Ammon's horn (tissue), 1 donor: ENCODE data around the gene FILIP1L.

Source experiments
- DNase-seq: peaks from one replicate; pipeline ENCODE4 v3.0.0-alpha.2; 2016; ENCODE audit warnings: low spot score

FILIP1L gene

DNA sequence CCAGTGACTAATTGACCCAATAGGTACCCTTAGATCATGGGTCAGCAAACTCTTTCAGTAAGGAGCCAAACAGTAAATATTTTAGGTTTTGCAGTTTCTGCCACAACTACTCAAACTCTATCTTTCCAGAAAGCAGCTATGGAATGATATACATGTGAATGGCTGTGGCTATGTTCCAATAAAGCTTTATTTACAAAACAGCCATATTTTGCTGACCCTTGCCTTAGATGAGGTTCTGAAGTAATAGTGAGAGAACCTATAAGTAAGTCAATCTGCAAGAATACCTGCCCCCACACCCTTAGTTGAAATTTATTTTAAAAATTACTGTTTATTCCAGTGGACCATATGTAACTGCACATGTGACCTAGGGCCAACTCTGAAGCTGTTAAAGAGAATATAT, 162.6 kb downstream of the FILIP1L start:
- DNase-seq = no peak

DNA sequence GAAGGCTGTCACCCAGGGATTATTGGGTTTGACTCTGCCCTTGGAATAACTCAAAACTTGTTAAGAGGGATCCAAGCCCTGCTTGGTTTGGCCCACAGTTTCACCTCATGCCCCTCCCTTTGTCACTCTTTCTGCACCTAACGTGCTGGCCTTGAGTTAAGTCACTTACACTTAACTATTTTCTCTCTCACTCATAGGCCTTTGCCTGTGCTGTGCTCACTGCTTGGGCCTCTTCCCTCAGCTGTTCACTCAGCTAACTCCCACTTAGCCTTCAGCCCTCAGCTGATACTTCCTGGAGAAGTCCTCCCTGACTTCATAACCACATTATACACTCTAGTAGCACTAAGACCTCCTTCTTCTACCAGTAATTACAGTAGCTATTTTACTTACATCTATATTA, 163.4 kb downstream of the FILIP1L start:
- DNase-seq = no peak

DNA sequence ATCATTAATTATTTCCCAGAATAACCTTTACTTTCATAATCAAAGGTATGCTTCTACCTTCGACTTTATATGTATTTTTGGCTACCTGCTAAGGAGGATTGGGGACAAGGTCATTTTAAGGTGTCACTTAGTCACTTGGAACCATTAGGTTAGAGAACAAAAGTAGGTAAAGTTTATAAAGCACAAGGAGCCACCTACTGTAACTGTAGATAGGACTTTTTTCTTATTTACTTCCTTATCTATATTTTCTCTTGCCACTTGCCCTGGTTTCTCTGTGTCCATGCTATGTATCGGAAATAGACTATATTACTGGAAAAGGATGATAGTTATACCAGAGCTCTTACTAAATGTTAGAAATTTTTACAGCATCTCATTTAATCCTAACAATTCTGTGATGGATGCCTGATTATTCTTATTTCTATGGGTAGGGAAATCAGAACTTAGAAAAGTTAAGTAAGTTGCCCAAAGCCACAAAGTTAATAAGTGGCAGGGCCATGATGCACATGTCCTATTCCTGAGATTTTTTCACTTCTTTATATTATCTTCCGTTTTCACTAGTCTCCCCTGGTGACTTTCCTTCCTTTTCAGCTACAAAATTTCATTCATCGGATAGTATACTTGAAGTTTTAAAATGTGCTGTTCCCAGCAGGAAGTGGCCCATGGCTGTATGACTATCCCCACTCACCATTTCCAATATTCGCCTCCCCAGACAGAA, 164.2 kb downstream of the FILIP1L start:
- DNase-seq = no peak

DNA sequence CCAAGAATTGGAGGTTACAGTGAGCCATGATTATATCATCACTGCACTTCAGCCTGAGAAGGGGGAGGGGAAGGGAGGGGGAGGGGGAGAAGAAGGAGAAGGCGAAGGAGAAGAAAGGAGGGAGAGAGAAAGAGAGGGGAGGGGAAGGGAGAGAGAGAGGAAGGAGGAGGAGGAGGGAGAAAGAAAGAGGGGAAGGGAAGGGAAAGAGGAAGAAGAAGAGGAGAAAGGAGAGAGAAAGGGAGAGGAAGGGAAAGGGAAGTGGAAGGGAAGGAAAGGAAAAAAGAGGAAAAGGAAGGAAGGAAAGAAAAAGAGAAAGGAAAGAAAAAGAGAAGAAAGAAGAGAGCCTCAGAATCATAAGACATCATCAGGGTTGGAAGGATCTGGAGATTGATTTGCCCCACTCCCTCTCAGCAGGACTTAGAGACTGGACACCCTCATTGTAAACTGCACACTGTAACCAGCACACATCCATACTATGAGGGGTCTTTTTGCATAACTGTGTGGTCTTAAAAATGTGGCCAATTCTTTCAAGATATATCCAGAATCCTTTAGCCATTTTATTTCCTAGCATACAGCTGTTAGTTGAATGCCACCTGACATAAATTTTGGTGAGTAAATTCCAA, 165.7 kb downstream of the FILIP1L start:
- no peak for DNase-seq

DNA sequence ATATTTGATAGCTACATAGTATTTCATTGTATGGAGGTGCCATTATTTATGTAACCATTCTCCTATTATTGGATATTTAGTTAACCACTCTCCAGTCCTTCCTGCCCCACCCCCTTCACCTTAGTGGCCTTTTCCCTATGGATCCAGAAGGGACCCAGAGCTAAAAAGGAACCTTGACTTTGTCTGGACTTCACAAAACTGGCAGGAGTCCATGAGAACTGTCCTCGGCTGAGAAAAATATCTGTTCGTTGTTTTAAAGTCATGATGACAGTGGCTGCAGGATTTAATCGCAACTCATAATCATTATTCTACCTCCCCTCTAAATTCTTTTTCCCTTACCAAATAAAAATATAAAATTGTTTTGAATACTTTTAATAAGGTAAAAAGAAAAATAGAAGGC, 166.9 kb downstream of the FILIP1L start:
- no peak for DNase-seq

DNA sequence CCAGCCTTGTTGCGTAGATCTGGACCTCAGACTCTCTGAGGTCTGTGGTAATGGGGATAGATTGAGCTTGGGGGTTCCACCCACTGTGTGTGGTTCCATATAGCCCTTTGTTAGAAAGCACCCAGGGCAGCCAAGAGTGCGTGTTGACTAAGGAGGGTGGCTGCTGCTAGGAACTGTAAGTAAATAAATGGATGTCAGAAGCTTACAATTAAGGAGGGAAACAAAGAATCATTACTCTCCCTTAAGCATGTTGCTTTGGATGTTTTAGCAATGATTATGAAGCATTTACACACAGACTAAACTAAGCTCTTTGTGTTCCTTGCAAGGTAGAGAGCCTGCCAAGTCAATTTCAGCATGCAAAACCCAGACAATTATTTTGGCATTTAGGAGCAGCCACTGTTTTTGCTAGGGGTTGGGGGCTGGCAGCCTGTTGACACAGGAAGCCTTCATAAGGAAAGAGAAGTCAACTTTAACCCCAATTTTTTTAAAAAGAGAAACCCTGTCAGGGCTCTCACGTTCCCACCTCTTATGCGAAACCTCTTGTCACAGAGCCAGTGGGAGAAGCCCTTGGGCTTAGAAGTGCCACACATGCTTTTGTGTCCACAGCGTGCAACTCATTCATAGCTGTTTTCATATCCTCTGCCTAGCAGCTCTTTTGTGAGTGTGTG, 168.8 kb downstream of the FILIP1L start:
- no peak for DNase-seq

DNA sequence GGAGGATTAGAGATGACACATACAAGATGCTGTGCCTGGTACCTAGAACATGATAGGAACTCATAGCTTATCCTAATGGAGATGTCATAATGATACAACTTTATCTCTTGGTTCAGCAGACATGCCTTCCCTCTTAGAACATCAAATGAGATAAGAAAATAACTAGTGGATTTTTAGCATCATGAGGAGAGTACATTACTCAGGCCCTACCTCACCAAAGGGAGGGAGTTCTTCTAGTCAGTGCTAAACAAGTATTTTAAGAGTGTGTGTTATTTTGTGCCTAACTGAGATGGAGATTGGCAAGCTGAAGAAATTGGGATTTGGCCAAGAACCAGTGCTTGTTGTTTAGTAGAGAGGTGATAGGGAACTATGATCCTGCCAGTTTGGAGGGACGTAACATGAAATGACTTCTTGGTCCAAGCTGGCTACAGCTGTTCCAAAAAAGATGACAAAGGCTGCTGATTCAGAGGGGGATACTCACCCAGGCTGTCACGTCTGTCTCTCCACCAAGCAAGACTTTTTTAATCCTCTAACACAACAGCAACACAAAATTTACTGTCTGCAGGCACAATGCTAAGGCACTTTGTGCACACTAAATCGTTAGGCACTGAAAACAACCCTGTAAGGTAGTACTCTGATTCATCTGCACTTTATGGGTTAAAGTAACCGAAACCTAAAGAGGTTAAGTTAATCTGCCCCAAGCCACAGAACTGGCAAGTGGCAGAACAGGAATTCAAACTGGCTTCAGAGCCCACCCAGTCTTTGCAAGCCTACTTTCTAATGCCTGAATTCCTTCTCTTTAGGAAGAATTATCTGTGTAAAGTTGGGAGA, 170.2 kb downstream of the FILIP1L start:
- no peak for DNase-seq

DNA sequence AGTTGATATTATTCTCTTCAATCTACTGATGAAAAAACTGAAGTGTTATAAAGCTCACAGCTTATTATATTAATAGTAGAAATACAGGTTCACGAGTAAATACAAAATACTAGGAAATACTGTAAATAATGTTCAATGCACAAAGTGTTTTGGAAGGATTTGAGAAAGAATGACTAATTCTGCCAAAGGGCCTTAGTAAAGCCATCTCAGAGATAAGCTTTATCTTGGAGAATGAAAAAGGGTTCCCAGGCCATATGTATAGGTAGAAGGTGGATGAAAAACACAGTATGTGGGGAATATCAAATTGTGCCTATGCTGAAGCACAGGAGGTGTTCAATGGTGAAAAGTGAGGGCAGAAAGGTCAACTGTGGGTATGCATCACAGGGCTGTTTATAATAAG, 173.1 kb downstream of the FILIP1L start:
- no peak for DNase-seq

DNA sequence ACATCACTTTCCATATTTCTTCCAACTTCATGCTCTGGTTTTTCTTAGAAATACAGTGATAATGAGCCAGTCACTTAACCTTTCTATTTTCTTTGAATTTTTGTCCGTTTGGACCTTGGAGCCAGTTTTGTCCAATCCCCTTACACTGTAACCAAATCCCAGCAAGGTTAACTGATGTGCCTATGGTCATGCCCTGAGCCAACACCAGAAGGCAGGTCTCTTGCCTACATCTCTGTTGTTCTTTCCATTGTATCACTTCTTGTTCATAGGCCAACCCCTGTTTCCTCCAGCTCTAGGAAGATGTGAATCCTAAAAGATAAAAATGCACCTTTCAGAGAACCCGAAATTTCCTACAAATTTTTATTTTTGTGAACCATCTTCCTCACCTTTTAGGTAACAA, 174.0 kb downstream of the FILIP1L start:
- no peak for DNase-seq

DNA sequence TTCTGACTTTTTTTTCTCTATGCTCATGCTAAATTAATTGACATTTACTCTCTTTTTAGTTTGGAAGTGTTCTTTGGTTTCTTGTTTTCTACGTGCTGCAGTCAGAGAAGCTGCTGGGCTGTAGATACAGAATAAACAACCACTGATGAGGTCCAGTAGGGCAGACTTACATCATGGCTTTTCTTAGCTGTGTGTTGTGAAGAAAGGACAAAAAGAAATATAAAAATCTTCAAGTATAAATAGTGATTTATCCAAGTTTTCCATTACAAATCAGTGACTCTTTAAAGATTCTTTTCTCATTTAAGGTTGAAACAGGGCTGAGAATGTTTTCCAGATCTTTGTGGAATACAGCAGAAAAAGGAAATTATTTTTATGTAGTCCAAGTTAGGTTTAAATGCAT, 174.4 kb downstream of the FILIP1L start:
- no peak for DNase-seq

DNA sequence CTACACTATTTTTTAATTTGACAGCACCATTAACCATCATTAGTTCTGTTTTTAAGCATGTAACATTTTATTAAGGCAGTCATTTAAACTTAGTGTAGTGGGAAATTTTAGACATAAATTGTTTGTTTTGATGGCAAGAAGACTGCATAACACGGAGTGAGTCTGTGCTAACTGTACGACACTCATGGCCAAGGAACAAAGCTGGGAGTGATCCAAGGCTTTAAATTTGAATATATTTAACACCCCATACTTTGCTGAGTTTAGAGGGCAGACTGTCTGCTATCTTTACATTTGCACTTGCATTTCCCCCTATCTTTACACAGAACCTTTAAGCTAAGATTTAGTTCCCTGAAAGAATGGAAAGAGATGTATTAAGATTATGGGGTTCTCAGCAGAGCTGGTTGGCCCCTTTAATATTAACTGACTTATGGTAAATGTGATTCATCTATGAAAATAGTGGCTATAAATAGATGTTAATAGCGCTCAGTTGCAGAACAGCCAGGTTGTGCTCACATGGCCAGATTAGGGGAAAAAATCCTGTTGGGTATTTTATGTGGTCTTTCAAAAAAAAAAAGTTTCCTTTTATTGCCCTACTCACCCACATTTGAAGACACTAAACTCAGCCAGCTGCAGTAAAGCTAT, 175.9 kb downstream of the FILIP1L start:
- no peak for DNase-seq

DNA sequence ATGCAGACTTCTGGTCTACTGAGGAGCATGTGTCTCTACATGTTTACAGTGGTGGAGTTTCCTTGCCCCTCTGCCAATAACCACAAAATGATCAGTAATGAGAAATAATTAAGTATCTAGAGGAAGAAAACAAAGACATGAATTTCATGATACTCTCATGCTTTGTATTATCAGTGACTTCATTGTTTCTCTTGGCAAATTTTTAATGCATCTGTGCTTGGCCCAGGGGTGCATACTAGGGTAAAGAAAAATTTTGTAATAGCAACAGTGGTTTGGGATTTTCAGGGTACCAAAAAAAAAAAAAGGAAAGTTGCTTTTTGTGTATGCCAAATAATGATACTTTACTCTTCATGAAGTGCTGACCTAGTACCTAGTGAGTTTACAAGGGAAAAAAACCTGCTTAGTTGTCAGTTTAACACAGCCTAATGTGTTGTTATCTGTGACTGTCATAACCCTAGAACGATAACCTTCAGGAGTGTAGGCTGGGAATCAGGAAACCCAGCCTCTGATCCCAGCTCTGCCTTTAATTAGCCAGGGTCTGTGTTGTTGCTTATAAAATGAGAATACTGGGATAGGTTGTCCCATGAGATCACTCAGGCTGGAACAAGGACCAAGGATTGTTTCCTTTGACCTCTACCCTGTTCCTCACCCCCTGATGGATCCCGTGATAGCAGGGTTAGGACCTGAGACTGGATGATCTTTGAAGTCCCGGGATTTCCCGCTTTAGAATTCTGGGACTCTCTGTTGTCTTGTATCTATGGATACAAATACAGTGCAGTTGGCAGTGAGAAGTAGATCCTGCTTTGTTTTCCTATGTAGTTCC, 179.1 kb downstream of the FILIP1L start:
- no peak for DNase-seq

DNA sequence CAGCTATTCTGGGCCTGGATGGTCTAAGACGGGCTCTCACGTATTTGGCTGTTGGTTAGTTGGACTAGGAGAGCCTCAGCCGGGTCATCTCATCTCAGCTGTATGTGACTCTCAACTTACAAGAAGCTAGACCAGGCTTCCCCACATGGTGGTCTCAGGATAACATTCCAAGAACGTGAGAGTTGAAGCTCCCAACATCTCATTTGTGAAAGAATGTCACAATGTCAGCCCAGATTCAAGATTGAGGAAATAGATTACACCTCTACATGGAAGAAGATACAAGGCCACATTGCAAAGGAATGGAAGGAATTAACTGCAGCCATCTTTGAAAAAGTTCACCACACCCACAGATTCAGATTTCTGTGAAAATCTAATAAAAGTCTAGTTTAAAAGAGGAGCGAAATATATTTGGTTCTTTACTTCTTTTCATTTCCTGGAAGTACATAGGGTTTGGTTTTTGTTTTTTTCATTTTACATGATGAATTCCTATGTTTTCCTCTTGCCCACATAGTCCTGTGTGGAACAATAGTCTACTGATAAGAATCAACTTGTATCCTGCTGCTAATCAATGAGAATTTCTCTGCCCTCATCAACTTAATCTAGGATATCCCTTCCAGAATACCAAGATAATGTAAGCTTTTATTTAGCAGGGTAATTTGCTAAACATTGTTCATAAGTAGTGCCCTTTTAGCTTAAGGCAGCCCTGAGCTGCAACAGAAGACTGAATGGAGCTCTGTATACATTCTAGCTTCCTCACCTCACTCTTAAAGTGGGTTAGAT, 180.1 kb downstream of the FILIP1L start:
- no peak for DNase-seq

DNA sequence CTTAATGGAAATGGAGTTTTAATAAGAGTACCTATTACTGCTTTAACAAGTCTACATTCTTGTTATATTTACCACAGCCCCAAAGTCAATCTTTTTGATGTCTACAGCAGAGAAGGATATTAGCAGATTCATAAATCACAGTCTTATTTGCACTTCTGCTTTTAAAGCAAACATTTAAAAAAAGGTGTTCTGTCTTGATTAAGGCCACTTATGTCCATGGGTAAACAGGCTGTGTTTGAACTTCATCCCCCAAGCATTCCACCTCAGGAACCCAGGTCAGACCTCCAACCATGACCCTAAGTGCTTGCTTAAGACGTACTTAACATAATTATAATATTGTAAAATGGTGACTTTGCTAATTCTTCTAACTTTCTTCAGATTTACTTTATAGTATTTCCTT, 183.2 kb downstream of the FILIP1L start:
- DNase-seq = no peak

DNA sequence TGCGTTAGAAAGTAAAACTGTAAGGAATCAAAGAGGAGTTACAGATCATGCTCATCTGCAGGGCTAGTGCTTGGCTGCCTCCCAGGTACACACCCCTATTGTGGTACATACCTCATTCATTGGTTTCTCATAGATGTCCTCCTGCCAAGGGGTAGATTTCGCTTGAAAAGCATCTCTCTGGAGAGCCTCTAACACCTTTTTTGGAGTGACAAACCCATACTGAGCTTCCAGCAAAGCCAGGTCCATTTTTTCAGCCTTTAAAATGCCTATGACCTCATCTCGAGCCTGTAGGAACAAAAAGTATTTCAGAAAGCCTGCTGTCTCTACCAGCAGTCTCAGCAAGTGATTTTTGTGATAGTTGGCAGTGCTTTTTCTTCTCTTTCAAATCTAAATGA, 184.6 kb downstream of the FILIP1L start:
- peak; percentile 14 for DNase-seq

DNA sequence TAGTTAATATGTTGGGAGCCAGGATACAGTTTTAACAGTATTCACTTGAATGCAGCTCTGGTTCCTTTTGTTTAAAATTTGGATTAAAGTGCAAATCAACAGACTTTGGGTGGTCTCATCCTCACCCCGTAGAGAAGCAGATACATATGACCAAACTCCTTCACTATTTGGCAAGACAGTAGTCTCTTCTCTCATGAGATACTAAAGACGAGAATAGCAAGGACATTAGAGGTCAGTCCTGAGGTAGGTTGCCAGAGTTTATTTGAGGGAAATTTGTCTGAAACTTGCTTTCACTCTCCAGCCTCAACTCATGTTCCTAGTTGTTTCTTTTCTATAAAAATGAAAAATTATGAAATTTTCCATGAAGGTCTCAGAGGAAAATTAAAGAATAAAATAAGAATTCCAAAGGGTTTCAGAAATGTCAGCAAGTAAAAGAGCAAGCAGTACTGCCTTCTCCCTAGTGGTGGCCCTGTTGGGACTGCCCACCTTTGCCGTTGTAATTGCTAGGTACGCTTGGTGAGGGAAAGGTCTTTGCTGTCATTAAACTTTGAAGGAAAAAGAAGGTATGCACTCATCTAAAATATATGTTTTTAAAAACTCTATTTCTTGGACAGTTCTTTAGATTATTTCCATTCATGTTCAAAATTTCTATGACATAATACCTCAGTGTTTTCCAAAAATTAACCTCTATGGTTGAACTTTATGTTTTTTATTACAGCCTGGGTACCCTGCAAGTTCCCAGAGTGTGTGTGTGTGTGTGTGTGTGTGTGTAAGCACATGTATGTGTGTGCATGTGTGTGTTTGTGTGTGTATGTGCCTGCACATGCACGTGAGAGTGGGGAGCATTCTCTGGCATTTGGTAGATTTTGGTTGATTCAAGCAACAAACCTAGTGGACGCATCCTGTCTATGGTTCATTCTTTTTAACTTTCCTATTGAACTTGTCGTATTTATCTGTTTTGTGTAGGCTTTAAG, 185.2 kb downstream of the FILIP1L start:
- DNase-seq = no peak

DNA sequence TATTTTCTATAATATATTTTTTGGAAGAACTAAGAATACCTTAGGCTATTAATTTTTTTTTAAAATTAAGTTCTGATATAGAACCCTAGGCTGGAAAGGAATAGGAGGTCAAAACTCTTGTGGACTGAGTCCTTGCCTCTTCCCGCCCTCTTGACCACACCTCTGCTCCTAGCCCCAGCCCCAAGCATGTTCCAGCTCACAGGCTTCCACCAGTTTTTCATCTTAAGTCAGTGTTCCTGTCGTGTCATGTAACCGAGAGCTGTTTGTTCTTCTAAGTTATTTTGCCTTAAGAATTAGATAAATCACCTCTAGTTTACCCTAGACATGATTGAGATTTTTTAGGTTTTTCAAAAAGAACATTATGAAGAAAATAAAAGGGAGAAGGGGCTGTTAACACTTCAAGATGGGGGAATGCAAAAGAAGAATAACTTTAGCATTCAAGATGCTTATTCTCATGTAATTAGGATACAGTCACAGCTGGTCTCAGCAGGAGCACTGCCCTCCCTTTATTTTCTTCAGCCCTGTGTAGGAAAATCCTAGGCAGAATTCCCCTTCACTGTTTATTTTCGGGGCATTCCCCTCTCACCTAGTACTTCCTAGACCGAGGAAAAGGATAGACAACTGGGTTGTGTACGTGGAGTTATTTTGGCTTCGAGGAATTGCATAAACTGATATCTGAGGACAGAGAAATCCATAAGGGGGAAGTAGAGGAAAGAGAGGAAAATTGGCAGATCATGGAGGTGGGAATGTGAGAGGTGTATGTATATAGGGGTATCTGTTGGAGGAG, 186.4 kb downstream of the FILIP1L start:
- DNase-seq = no peak

DNA sequence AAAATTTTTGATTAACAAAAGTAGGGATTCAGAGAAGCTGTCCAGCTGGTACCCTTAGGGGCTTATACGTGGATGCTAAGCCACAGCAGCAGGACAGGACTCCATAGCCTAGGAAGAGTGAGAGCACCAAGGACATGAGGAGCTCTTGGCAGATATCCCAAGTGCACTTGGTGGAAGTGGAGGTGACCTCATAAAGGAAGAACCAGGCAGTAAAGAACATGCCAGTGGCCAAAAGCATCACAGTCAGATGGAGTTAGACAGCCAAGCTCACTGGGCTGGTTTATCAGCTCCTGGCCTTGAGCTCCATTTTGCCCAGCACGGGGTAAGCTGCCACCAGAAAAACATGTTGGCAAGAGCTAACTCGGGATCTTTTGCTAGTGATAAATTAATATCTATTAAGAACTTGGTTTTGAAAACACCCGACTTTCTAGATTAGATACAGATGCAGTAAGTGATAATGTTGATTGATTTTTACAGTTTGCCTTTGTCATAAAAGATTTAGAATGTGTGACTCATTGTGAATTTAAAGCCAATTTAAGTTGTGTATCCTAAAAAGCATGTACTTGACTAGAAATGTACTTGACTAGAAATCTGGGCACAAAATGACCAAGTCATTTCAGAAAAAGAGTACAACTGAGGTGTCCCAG, 188.6 kb downstream of the FILIP1L start:
- no peak for DNase-seq
